IPS DF 19.7 (cell line): ENCODE data around the gene PET117.
"Not testable (repeated sequence)": the region's sequence is repeated elsewhere in the genome, so short reads cannot be mapped to it uniquely, and the experiment has no call there.

Experiments used
- DNase-seq: peaks from one replicate; pipeline ENCODE4 v3.0.0-alpha.2; 2013; ENCODE audit warnings: low read depth, low spot score

PET117 gene, protein sequence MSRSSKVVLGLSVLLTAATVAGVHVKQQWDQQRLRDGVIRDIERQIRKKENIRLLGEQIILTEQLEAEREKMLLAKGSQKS

DNA sequence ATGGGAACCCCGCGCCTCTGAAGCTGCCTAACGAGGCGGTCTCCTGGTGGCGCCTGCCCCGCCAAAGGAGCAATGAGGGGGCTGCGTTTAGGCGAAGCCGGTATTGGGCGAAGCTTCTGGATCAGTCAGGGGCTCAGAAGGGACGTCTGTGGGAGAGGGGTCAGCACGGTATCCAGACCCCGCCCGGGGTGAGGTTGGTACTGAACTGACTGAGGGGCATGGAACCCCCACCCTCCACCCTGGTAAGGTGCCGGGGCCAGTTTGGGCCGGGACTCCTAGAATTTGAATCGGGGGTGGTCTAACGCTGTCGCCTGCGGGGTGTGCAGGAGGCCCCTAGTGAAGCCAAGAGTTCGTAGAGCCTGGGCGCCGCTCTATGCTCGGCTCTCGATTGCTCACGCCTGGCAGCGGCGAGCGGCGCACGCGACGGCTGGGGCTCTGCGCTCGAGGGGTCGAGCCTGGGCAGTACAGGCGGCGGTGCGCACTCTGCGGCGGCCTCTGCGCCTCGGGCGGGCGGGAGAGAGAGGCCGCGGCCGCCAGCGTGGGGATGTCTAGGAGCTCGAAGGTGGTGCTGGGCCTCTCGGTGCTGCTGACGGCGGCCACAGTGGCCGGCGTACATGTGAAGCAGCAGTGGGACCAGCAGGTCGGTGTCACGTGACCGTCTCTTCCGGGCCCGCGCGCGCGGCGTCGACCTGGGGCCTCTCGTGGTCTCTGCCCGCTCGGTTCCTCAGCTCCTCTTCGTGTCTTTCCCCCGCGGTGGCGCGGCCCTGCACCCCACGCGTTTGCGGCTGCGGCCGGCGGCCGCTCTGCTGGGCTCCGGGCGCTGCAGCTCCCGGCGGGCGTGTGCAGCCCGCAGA is at the start of gene PET117, which contains the start of gene KAT14:
PET117 (plus strand) TSS at position 452 of the 854 bp plus-strand sequence; CDS start at position 545, 93 bp downstream.
KAT14 (plus strand) TSS at position 452 of the 854 bp plus-strand sequence. CDS start 4,798 bp downstream, outside the sequence.
- peak; percentile 84 for DNase-seq

DNA sequence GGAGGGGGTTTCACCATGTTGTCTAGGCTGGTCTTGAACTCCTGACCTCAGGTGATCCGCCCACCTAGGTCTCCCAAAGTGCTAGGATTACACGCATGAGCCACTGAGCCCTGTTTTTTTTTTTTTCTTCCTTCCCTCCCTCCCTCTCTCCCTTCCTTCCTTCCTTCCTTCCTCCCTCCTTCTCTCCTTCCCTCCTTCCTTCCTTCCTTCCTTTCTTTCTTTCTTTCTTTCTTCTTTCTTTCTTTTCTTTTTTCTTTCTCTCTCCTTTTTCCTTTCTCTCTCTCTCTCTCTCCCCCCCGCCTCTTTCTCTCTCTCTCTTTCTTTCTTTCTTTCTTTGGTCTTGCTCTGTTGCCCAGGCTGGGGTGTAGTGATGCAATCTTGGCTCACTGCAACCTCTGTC is 49.4 kb upstream of the PET117 start:
- not testable (repeated sequence) for DNase-seq

DNA sequence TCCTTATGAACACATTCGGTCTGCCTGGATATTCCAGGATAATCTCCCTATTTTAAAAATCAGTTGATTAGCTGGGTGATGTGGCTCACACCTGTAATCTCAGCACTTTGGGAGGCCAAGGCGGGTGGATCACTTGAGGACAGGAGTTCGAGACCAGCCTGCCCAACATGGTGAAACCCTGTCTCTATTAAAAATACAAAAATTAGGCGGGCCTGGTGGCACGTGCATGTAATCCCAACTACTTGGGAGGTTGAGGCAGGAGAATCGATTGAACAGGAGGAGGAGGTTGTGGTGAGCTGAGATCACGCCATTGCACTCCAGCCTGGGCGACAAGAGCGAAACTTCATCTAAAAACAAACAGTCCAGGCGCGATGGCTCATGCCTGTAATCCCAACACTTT is 48.8 kb upstream of the PET117 start:
- not testable (repeated sequence) for DNase-seq

DNA sequence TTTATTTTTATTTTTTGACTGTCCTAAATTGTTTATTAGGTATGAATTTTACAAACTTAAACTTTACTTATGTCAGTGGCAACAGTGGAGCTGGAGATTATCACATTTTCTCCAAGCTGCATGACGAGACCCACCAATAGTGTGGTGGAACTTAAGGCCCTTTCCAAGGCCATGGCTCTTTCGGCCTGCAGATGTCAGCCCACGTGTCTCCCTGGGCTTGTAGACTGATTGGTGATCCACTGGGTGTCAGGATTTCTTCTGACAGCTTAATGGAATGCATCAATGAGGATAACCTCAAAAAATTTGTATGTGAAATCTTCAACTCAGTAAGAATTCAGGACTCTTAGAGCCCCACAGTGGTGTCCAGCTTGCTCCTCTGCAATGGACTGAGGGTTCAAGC is 47.6 kb upstream of the PET117 start:
- DNase-seq, result no peak

DNA sequence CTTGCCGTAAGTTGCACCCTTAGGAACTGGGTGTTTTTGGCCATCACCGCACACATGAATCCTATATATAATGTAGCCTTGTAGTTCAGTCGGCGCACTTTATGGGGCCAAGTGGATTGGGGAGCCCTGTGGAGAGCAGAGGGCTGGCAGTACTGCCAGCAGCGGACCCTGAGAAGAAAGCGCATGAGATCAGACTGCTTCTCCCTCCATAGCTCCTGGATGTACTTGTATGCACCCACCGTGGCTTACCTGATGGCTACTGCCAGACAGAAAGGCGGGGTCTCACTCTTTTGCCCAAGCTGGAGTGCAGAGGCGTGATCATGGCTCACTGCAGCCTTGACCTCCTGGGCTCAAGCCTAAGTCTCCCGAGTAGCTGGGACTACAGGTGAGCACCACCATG is 47.2 kb upstream of the PET117 start:
- DNase-seq, result no peak

DNA sequence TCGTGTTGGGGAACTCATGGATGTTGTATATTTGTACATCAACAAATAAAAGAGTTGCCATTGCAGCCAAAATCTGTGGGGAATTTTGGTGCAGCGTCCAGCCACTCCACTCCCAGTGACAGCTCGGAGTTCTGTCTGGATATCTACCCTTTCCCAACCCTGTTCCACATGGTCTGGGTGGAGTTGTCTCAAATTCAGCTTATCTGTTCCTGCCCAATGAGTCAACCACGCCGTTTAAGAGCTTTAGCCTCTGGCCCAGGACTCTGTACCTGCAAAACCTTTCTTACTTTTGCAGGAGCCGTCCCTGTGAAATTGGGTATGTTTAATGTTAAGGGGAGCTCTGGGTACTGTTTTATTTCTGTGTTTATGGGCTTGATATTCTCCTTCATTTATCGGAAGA is 46.0 kb upstream of the PET117 start:
- DNase-seq, result no peak

DNA sequence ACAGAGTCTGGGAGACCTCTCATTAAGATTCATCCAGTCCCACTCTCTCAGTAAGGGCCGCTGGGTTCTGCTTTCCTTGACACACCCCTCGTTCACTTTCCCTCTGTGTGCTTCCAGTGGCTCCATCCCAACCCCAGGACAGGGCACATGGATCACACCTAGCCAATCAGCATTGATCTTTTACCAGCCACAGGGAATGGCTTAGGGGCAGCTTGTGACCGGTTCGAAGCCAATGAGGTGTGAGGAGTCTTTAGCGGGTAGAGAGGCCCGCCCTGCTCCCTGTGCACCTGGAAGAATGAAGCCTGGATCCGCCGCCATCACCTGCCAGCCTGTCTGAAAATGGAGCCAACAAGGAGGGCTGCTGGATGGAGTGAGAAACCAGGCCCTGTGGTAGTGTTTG is 44.8 kb upstream of the PET117 start:
- DNase-seq, result no peak

DNA sequence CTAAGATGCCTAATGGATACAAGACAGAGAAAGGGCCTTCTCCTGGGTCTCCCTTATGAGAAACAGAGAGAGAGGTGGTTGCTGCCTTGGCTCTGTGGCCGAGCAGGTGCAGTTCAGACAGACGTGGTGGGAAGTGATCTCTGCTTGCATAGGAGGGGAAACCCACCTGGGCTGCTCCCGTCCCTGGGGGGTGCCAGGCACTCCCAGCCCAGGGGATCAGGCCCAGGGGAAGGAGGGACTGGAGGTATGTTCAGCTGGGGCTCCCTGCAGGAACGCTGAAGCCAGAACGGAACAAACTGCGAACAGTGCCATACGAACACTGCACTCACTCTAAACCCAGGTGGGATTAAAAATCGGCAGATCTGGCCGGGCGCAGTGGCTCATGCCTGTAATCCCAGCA is 44.3 kb upstream of the PET117 start:
- DNase-seq, result no peak

DNA sequence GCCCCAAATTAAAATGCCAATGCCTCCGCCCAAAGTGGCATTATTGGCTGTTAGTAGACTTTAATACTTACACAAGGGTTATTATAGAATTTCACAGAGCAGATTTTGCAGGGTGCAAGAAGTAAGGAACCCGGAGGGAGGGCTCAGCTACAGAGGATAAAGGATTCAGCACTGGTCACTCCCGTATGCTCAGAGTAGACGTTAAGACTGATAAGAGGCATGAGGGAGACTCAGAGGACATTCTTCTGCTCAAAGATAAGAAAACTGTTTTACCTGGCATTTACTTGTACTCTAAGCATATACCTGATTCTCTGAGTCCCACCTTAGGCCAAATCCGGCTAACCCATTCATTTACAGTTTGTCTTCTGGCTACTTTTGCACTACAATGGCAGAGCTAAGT is 43.5 kb upstream of the PET117 start:
- DNase-seq, result no peak

DNA sequence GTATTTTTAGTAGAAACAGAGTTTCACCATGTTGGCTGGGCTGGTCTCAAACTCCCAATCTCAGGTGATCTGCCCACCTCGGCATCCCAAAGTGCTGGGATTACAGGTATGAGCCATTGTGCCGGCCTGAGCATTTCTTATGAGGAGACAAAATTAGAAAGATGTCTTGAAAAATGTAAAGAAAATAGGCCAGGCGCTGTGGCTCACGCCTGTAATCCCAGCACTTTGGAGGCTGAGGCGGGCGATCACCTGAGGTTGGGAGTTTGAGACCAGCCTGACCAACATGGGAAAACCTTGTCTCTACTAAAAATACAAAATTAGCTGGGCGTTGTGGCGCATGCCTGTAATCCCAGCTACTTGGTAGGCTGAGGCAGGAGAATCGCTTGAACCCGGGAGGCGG is 37.1 kb upstream of the PET117 start:
- not testable (repeated sequence) for DNase-seq

DNA sequence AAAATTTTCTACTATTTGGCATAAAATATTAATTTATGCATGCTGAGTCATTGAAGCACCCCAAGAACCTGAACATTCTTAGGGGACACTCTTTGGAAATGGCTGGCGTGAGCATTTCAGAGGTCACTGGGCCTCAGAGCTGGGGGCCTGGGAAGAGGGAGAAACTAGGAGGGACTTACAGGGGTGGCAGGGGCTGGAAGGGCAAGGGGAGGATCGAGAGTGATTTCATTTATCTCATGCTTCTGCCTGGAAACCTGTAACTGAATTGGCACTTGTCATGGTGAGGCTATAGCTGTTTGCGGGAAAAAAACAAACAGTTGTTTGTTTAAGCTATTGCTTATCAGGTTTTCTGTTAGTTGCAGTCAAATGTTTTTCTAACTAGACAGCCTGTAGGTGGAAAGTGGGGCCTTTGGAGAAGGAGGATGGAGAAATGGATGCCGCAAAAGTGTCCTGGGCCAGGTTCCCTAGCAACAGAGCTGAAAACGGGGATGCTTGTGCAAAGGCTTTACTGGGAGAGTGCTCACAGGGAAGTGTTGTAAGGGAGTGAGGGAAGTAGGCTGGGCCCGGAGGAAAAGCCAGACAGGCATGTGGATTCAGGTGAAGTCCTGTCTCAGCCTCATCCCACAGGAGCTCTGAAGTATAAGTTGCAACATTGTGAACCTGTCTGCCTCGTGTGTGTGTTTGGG is 36.4 kb upstream of the PET117 start:
- DNase-seq, result peak; percentile 60

DNA sequence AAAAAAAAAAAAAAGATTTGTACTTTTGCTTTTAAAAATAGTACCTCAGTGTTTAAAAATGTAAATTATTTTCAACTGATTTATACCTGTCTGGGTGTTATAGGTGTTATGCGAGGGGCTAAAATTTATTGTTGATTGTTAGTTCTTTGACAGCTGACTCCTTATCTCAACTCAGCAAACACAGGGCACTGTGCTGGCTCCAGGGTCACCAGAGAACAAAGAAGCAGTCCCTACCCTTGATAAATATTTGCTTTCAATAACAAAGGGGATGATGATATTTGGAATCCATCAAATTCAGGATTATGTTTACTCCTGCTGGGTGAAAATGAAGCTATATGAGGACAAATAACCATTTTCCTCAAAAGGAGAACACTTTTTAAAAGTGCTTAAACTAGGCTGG is 34.2 kb upstream of the PET117 start:
- no peak for DNase-seq

DNA sequence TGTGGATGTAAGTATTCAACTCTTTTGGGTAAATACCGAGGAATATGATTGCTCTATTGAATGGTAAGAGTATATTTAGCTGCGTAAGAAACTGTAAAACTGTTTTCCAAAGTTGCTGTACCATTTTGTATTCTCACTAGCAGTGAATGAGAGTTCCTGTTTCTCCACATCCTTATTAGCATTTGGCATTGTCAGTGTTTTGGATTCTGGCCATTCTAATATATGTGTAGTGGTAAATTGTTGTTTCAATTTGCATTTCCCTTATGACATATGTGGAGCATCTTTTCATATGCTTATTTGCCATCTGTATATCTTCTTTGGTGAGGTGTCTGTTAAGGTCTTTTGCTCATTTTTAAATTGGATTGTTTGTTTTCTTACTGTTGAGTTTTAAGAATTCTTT is 29.3 kb upstream of the PET117 start:
- DNase-seq, result no peak

DNA sequence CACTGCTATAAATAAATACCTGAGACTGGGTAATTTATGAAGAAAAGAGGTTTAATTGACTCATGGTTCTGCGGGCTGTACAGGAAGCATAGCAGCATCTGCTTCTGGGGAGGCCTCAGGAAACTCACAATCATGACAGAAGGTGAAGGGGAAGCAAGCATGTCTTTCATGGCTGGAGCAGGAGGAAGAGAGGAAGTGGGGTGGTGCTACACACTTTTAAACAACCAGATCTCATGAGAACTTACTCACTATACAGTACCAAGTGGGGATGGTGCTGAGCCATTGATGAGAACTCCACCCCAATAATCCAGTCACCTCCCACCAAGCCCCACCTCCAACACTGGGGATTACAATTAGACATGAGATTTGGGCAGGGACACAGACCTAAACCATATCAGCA is 9.1 kb upstream of the PET117 start:
- not testable (repeated sequence) for DNase-seq

DNA sequence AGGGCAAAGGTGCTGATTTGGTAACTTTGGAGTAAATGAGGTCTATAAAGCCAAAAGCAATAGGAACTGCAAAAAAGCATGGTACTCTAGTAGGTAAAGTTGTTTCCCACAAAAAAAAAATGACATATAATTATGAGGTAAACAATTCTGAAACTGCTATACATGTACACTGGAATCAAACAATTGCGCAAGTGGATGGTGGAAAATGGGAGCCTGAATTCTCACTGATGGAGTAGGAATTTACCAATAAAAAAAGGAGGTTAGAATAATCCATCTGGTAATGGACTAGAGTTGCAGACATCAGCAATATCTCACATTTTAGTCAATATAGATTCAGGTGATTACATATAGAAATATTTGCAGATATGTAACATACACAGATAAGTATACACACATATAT is 5.0 kb upstream of the PET117 start:
- no peak for DNase-seq

DNA sequence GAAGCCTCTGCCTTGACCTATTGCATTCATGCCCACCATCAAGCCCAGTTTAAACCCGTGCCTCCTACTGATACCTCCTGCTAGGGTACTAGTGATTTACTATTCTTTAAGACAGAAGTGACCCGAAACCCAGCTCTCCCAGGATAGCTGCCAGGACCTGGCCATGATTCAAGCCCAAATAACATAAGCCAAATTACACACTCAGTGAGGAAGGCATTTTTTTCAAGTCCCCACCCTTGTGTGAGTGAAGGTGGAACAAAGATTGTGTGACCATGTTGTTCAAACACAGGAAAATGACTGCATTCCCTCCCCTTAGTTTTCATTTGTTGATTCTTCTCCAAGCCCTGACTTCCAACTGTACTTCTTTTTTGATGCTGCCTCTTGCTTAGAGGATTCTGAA is 3.7 kb upstream of the PET117 start:
- DNase-seq, result no peak

DNA sequence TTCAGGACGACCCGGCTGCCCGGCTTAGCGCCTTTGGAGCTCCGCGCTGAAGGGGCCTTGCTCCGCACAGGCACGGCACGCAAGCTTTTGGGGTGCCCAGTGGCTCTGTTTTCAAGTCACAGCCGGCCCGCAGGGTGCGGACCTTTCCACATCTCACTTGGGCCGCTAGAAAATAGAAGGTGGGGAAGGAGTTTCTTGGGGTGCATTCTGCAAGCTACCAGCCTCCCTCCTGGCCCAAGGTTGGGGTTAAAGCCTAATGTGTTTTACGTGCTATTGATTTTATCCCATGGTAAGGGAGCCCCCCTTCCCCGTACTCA is 561 bp downstream of the PET117 start:
- no peak for DNase-seq

DNA sequence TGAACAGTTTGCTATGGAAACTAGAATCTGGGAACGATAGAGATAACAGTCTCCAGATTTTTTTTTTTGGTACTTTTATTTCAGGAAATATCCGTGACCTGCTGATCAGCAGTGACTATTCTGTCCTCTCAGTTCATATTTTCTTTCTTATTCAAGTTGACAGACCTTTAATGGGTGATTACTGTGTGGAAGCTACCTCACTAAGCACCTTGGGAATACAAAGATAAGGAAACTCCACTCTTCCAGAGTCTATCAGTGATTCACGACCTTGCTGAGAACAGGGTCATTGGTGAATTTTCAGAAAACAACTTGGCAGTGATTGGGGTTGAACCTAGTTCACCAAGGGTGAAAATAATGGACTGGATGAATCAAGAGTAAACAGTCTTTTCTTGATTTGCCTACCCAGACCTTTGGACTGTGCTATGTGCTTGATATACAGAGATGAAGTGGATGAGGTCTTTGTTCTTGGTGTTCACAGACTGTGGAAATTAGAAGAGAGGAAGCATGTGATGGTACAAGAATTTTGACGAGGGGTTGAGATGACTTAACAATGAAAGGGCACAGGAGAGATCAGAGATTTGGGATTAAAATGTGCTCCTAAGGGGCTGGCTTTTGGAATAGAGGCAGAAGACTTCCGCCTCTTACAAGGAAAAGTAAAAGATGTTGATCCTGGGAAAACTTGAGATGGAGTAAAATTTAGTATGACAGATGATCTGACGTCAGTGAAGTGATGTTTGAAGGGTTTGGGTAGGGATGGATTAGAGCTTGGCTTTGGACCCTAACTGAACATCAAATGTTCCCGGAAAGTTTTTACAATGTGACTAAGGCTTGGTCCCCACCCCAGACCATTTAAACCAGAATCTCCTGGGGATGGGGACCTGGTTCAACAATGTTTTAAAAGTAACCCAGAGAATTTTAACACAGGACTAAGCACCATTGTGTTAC is 1.2 kb downstream of the PET117 start:
- no peak for DNase-seq

DNA sequence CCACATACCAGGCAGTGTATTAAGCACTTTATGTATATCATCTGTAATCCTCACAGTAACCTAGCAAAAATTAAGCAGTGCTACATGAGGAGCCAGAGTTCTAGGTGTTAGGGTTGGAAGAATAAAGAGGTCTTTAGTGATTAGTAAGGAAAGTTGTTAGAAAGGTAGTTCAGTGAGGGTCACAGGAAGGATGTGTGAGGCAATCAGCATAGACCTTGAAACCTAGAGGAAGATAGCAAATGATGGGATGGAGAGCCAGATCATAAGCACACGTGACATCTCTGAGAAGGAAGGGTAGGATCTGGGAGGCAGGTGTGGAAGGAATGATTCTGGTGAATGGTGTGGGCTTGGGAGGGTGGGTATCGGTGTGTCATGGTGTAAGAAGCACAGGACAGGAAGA is 2.2 kb downstream of the PET117 start:
- no peak for DNase-seq

DNA sequence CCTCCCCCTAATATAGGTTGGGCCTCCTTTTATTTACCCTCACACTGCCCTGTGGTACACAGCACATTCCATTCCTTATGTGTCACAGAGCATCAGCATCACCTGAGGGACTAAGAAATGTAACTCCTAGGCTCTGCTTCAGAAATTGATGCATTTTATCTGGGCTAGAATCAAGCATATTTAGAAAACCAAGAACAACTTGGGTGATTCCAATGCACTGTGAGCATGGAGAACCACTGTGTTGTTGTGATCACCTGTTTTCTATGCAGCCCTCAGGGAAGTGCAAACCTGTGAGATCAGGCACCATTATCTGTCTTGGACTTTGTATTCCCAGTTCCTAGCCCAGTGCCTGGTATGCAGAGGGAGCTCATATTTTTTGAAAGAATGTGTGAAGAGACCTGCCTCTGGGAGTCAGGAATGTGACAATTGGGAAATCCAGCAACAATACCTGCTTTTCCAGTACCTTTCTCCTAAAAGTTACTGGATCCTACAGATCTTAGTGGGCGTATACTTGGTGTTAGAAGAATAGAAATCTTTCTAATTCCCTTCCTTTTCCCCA is 7.0 kb downstream of the PET117 start:
- DNase-seq, result no peak

DNA sequence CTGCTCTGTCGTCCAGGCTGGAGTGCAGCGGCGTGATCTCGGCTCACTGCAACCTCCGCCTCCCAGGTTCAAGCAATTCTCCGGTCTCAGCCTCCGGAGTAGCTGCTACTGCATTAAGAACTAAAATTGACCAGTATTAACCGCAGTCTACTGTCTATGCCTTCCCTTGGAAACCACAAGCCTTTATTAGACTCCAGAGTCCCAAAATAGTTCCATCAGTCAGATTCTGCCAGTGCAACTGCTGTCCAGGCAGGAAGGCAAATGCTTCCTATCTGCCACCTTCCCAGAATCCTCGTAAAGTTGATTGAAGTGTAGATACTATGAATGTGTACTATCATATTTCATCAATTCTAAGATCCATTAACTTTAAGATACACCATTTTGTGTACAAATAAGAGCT is 16.7 kb downstream of the PET117 start:
- DNase-seq, result no peak

DNA sequence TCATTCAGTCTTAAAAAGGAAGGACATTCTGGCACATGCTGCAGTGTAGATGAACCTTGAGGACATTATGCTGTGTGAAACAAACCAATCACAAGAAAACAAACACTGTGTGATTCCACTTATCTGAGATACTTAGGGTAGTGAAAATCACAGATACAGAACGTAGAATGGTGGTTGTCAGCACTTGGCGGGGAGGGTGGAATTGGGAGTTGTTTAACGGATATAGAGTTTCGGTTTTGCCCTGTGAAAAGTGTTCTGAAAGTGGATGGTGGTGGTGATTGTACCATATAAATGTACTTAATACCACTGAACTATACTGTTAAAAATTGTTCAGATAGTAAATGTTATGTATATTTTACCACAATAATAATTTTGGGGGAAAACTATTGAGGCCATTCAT is 18.4 kb downstream of the PET117 start:
- no peak for DNase-seq
